Fibroblast of pulmonary artery (primary cell): ENCODE data around the gene NTPCR.

Experiments used
- DNase-seq: peaks from one replicate; pipeline ENCODE4 v3.0.0-alpha.2; 2010; ENCODE audit warnings: low read depth
- H3K4me3 ChIP-seq: replicated peaks from 2 replicates; pipeline ENCODE4 v1.5.1; 2011; ENCODE audit warnings: low read depth, mild to moderate bottlenecking, control low read depth, low read length, moderate library complexity
- TF ChIP-seq, protein P1 (sequence below): IDR thresholded peaks from 2 replicates; pipeline ENCODE4 v1.5.1; 2011; ENCODE audit warnings: mild to moderate bottlenecking, control low read depth, low read length, inconsistent platforms; ENCODE audit errors: missing control alignments

The NTPCR gene

DNA sequence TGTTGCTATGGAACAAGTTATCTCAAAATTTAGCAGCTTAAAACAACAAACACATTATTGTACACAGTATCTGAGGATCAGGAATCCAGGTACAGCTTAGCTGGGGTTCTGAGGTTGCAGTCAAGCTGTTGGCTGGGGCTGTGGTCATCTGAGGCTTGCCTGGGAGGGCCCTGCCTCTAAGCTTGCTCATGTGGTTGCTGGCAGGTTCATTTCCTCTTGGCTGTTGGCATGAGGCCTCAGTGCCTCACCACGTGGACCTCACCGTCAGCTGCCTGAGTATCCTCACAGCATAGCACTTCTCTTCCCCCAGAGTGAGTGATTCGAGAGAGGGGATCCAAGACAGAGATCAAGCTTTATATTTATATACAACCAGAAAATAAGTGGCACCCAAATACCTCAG, 18.6 kb downstream of the NTPCR start:
- DNase-seq = peak; percentile 55
- TF ChIP-seq, protein P1, sequence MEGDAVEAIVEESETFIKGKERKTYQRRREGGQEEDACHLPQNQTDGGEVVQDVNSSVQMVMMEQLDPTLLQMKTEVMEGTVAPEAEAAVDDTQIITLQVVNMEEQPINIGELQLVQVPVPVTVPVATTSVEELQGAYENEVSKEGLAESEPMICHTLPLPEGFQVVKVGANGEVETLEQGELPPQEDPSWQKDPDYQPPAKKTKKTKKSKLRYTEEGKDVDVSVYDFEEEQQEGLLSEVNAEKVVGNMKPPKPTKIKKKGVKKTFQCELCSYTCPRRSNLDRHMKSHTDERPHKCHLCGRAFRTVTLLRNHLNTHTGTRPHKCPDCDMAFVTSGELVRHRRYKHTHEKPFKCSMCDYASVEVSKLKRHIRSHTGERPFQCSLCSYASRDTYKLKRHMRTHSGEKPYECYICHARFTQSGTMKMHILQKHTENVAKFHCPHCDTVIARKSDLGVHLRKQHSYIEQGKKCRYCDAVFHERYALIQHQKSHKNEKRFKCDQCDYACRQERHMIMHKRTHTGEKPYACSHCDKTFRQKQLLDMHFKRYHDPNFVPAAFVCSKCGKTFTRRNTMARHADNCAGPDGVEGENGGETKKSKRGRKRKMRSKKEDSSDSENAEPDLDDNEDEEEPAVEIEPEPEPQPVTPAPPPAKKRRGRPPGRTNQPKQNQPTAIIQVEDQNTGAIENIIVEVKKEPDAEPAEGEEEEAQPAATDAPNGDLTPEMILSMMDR = no peak
- H3K4me3 ChIP-seq = no peak overlapping the region

DNA sequence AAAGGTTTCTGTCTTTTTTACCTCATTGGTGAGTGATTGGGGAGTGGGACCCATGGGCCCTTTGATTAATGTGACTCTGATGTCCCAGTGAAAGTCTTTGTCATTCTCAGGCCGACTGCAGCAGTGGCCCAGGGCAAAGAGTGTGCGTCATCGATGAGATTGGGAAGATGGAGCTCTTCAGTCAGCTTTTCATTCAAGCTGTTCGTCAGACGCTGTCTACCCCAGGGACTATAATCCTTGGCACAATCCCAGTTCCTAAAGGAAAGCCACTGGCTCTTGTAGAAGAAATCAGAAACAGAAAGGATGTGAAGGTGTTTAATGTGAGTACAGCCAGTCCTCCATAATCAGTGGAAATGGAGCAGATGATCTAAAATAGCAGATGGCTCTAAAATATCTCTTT, 19.4 kb downstream of the NTPCR start:
- no peak for DNase-seq
- TF ChIP-seq, protein P1 = no peak
- H3K4me3 ChIP-seq = no peak overlapping the region

DNA sequence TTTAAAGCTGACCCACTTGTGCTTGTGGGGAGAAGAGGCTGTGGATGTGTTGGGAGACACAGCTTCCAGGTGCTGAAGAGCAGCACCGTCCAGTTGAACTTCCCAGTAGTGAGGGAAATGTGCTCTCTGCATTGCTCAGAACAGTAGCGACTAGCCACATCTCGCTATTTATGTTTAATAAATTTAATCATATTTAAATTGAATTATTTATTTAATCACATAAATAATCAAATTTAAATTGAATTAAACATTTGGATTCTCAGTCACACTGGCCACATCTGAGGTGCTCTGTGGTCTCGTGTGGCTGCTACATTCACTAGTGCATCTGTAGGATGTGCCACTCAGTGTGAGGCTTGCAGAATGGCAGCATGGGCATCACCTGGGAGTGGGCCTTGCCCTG, 20.1 kb downstream of the NTPCR start:
- no peak overlapping the region for H3K4me3 ChIP-seq
- TF ChIP-seq, protein P1 = no peak
- no peak for DNase-seq

DNA sequence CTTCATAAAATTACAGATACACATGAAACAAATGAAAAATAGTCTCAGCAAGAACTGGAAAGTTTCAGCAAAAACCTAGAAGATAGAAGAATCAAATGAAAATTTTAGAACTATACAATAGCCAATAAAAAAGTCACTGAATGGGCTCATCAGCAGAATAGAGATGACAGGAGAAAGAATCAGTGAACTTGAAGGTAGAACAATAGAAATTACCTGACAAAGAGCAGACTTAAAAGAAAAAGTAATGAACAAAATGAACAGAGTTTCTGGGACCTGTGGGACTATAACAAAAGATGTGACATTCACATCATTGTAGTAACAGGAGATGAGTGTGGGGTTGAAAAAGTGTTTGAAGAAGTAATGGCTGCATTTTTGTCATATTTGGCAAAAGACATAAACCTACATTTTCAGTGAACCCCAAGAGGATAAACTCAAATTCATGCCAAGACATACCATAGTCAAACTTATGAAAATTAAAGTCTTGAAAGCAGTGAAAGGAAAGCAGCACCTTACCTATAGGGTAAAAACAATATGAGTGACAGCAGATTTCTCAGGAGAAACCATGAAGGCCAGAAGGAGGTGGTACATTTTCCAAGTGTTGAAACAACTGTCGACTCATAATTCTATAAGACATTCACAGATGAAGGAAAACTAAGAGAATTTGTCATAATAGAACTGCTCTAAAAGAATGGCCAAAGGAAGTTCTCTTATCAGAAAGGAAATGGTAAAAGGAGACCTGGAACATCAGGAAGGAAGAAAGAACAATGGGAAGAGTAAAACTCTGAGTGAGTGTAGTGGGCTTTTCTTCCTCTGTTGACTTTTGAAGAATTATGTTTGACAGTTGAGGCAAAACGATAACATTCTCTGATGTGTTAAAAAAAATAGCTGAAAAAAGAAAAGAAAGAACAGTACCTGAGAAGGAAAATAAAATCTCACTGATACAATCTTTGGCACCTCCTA, 23.5 kb downstream of the NTPCR start:
- TF ChIP-seq, protein P1 = no peak
- DNase-seq = peak; percentile 37

GRCh38 chr1:232974971-232975370, 24.6 kb downstream of the NTPCR start:
- H3K4me3 ChIP-seq = no peak overlapping the region
- TF ChIP-seq, protein P1 = no peak
- DNase-seq = peak; percentile 67

More for the DNA sequence above, 23.5 kb downstream of the NTPCR start:
- no peak overlapping the region for H3K4me3 ChIP-seq

- TF ChIP-seq, protein P1 = no peak
- DNase-seq = peak; percentile 49
- H3K4me3 ChIP-seq = no peak overlapping the region
Measured at GRCh38 chr1:232978091-232978634, 27.8 kb downstream of the NTPCR start.
